Breast epithelium (tissue), 4 donors: ENCODE measurements around the gene FADS6. TPM values are rescaled to one million over a fixed set of nuclear protein-coding genes. Genes with fewer than 3 reads are reported as not detected.

Experiments used
- DNase-seq, 2 donors: peaks; one replicate each; pipeline ENCODE4 v3.0.0-alpha.2; 2019; ENCODE audit warnings: low spot score in 2 of 2
- H3K27ac ChIP-seq, 2 donors: fragments of 200-600 bp; sonication (generic) in 1 of 2; one replicate each; pipeline ENCODE4 v1.5.1; 2016 to 2019; ENCODE audit warnings: mild to moderate bottlenecking in 1 of 2
- H3K27me3 ChIP-seq, 2 donors: fragments of 200-600 bp; sonication (generic) in 1 of 2; one replicate each; pipeline versions ENCODE4 v1.5.1 to v1.6.0; 2017 to 2019; ENCODE audit warnings: control low read depth in 1 of 2, mild to moderate bottlenecking in 1 of 2
- H3K36me3 ChIP-seq: fragments of 200-600 bp; one replicate; pipeline ENCODE4 v1.5.1; 2019
- H3K4me1 ChIP-seq, 2 donors: fragments of 200-600 bp; sonication (generic); one replicate each; pipeline ENCODE4 v1.5.1; 2016 to 2019; ENCODE audit warnings: control low read depth in 1 of 2
- H3K4me3 ChIP-seq, 3 donors: fragments of 200-600 bp; sonication (generic); 1 replicate in 2 of 3; 2 replicates in 1 of 3; pipeline ENCODE4 v1.5.1; 2016 to 2019; ENCODE audit warnings: mild to moderate bottlenecking in 3 of 3, moderate library complexity in 2 of 3
- H3K9me3 ChIP-seq, 2 donors: fragments of 200-600 bp; sonication (generic) in 1 of 2; one replicate each; pipeline ENCODE4 v1.5.1; 2016 to 2019; ENCODE audit warnings: control low read depth in 1 of 2
- CTCF ChIP-seq, 3 donors: fragments of 450-650 bp; IDR thresholded peaks; one replicate each; pipeline ENCODE4 v1.5.1; 2016 to 2017; ENCODE audit warnings: antibody characterized with exemption in 3 of 3, mild to moderate bottlenecking in 3 of 3, moderate library complexity in 3 of 3
- POLR2A ChIP-seq: fragments of 450-650 bp; IDR thresholded peaks from one replicate; pipeline ENCODE4 v1.6.1; 2016; ENCODE audit warnings: antibody characterized with exemption, mild to moderate bottlenecking, moderate library complexity
- POLR2AphosphoS5 ChIP-seq, 3 donors: sonication (generic); formaldehyde crosslinking; IDR thresholded peaks; one replicate each; pipeline ENCODE4 v1.6.1; 2017; ENCODE audit warnings: antibody characterized with exemption in 3 of 3
- intact Hi-C: fragments of 100-400 bp; cut with DNase I; formaldehyde crosslinking; loops from one replicate; pipeline ENCODE4 v1.15.1; 2023; ENCODE audit warnings: low total_unique reads
- total RNA-seq, 3 donors: library from RNA; depleted of rRNA; stranded (reverse); fragments of >200 nt; gene quantifications; one replicate each; pipeline ENCODE4 v1.1.0, GENCODE V29; 2016

FADS6 gene
- total RNA-seq, 3 donors from 2014 or later, result 0.33 to 0.80 TPM; not detected in 1

GRCh38 chr17:74864866-74865395 is 28.5 kb downstream of the FADS6 start:
- no peak overlapping the region for H3K4me3 ChIP-seq
- H3K9me3 ChIP-seq, result no peaks in the 10 kb centered on the region
- peaks cover 8 to 19% of the 10 kb centered on the region in 2 donors for H3K27me3 ChIP-seq
- H3K4me1 ChIP-seq, result peaks cover 13 to 18% of the 10 kb centered on the region in 2 donors
- peak; percentile 68 to 80 for DNase-seq
- no peaks in the 10 kb centered on the region for H3K36me3 ChIP-seq
- TF ChIP-seq CTCF (IDR thresholded peaks at IDR 0.05) (peak; percentile 90 to 97 (median 95)), POLR2AphosphoS5 (IDR thresholded peaks at IDR 0.05) (no peak), POLR2A (no peak)
- no peak overlapping the region for H3K27ac ChIP-seq
- intact Hi-C loops, result loop anchor here (10.0 kb wide), 1 partner anchor 70 kb away; no protein-coding TSS in a partner anchor

GRCh38 chr17:74864297-74864865 is 29.1 kb downstream of the FADS6 start:
- H3K27ac ChIP-seq, result no peak overlapping the region
- DNase-seq, result no peak
- peaks cover 14 to 23% of the 10 kb centered on the region in 2 donors for H3K4me1 ChIP-seq
- intact Hi-C loops, result loop anchor here (10.0 kb wide), 1 partner anchor 70 kb away; no protein-coding TSS in a partner anchor
- peaks cover 8 to 24% of the 10 kb centered on the region in 2 donors for H3K27me3 ChIP-seq
- H3K4me3 ChIP-seq, result no peak overlapping the region
- H3K36me3 ChIP-seq, result no peaks in the 10 kb centered on the region
- no peaks in the 10 kb centered on the region for H3K9me3 ChIP-seq
- TF ChIP-seq POLR2AphosphoS5 (IDR thresholded peaks at IDR 0.05), result no peak
- TF ChIP-seq CTCF (IDR thresholded peaks at IDR 0.05), result no peak
- no peak for TF ChIP-seq POLR2A

GRCh38 chr17:74863420-74864296 is 29.8 kb downstream of the FADS6 start:
- Histone ChIP-seq H3K4me3 (no peak overlapping the region), H3K4me1 (peaks cover 14 to 23% of the 10 kb centered on the region in 2 donors), H3K36me3 (no peaks in the 10 kb centered on the region), H3K27me3 (peaks cover 8 to 31% of the 10 kb centered on the region in 2 donors), H3K9me3 (no peaks in the 10 kb centered on the region), H3K27ac (no peak overlapping the region)
- intact Hi-C loops, result loop anchor here (10.0 kb wide), 1 partner anchor 69 kb away; no protein-coding TSS in a partner anchor
- TF ChIP-seq POLR2AphosphoS5 (IDR thresholded peaks at IDR 0.05) (no peak), POLR2A (no peak), CTCF (IDR thresholded peaks at IDR 0.05) (no peak)
- DNase-seq, result no peak

- TF ChIP-seq POLR2A, result no peak
- no peak for TF ChIP-seq CTCF (IDR thresholded peaks at IDR 0.05)
- TF ChIP-seq POLR2AphosphoS5 (IDR thresholded peaks at IDR 0.05), result no peak
- no peak for DNase-seq
- H3K36me3 ChIP-seq, result no peaks in the 10 kb centered on the region
- H3K4me3 ChIP-seq, result no peak overlapping the region
- H3K27ac ChIP-seq, result no peak overlapping the region
- H3K27me3 ChIP-seq, result peaks cover 8 to 37% of the 10 kb centered on the region in 2 donors
- intact Hi-C loops, result loop anchor here (10.0 kb wide), 1 partner anchor 68 kb away; no protein-coding TSS in a partner anchor
- no peaks in the 10 kb centered on the region for H3K9me3 ChIP-seq
- peaks cover 14 to 23% of the 10 kb centered on the region in 2 donors for H3K4me1 ChIP-seq
Observed at GRCh38 chr17:74862919-74863318, 30.5 kb downstream of the FADS6 start.
